SK-N-SH treated with all-trans-retinoic acid at 6 μM for 48 hours (cell line): Measurements from ENCODE around the gene PYGL.

ENCODE experiments used
- ATAC-seq: fragments of 200-7000 bp; cut with Tn5 transposase; 3 replicates; pipeline ENCODE4 v1.9.1; 2020; ENCODE audit warnings: mild to moderate bottlenecking, moderate library complexity
- ARNTL ChIP-seq: fragments of 450-650 bp; formaldehyde crosslinking; IDR thresholded peaks from 2 replicates; pipeline ENCODE4 v1.5.0; 2020; ENCODE audit warnings: low read depth, mild to moderate bottlenecking, moderate library complexity, borderline replicate concordance
- BACH2 ChIP-seq: fragments of 250-450 bp; sonication (Bioruptor Pico); IDR thresholded peaks from 2 replicates; pipeline ENCODE4 v1.9.0; 2021; ENCODE audit warnings: mild to moderate bottlenecking, borderline replicate concordance
- CSDC2 ChIP-seq: fragments of 250-450 bp; sonication (Bioruptor Pico); IDR thresholded peaks from 2 replicates; pipeline ENCODE4 v1.5.0; 2020; ENCODE audit warnings: mild to moderate bottlenecking, moderate library complexity
- CSRNP3 ChIP-seq: fragments of 250-450 bp; sonication (Bioruptor Pico); IDR thresholded peaks from 2 replicates; pipeline ENCODE4 v1.5.1; 2021; ENCODE audit warnings: mild to moderate bottlenecking, moderate library complexity
- ESRRG ChIP-seq: fragments of 250-450 bp; sonication (Bioruptor Pico); IDR thresholded peaks from 2 replicates; pipeline ENCODE4 v1.6.1; 2021; ENCODE audit warnings: mild to moderate bottlenecking
- ISL1 ChIP-seq: fragments of 250-450 bp; sonication (Bioruptor Pico); IDR thresholded peaks from 2 replicates; pipeline ENCODE4 v2.1.2; 2022; ENCODE audit warnings: mild to moderate bottlenecking, moderate library complexity
- OSR1 ChIP-seq: fragments of 250-450 bp; sonication (Bioruptor Pico); IDR thresholded peaks from 2 replicates; pipeline ENCODE4 v1.8.0; 2022; ENCODE audit warnings: moderate library complexity, mild to moderate bottlenecking, inconsistent platforms
- POU6F1 ChIP-seq: fragments of 250-450 bp; sonication (Bioruptor Pico); IDR thresholded peaks from 2 replicates; pipeline ENCODE4 v1.8.0; 2021; ENCODE audit warnings: low read depth, mild to moderate bottlenecking, moderate library complexity, borderline replicate concordance
- PPARA ChIP-seq: fragments of 250-450 bp; sonication (Bioruptor Pico); IDR thresholded peaks from 2 replicates; pipeline ENCODE4 v1.5.0; 2020; ENCODE audit warnings: mild to moderate bottlenecking, borderline replicate concordance
- RARB ChIP-seq: fragments of 250-450 bp; sonication (Bioruptor Pico); IDR thresholded peaks from 2 replicates; pipeline ENCODE4 v1.8.0; 2021; ENCODE audit warnings: mild to moderate bottlenecking, moderate library complexity
- TCF4 ChIP-seq: fragments of 250-450 bp; sonication (Bioruptor Pico); IDR thresholded peaks from 2 replicates; pipeline ENCODE4 v1.8.0; 2021; ENCODE audit warnings: mild to moderate bottlenecking, moderate library complexity, borderline replicate concordance
- TOX ChIP-seq: fragments of 250-450 bp; sonication (Bioruptor Pico); IDR thresholded peaks from 2 replicates; pipeline ENCODE4 v1.8.0; 2021; ENCODE audit warnings: mild to moderate bottlenecking, moderate library complexity, borderline replicate concordance
- TSHZ2 ChIP-seq: fragments of 250-450 bp; sonication (Bioruptor Pico); IDR thresholded peaks from 2 replicates; pipeline ENCODE4 v1.5.0; 2020; ENCODE audit warnings: mild to moderate bottlenecking, moderate library complexity
- ZFP3 ChIP-seq: fragments of 250-450 bp; sonication (Bioruptor Pico); IDR thresholded peaks from 2 replicates; pipeline ENCODE4 v1.5.0; 2020; ENCODE audit warnings: mild to moderate bottlenecking, moderate library complexity
- ZFP30 ChIP-seq: fragments of 450-650 bp; formaldehyde crosslinking; IDR thresholded peaks from 2 replicates; pipeline ENCODE4 v1.5.0; 2022; ENCODE audit warnings: mild to moderate bottlenecking, moderate library complexity
- ZNF565 ChIP-seq: fragments of 450-650 bp; formaldehyde crosslinking; conservative IDR thresholded peaks from 2 replicates; pipeline ENCODE4 v1.5.0; 2020; ENCODE audit warnings: low read depth, mild to moderate bottlenecking, moderate library complexity
- ZNF70 ChIP-seq: fragments of 450-650 bp; formaldehyde crosslinking; IDR thresholded peaks from 2 replicates; pipeline ENCODE4 v1.5.0; 2020; ENCODE audit warnings: mild to moderate bottlenecking, moderate library complexity
- ZNF8 ChIP-seq: fragments of 450-650 bp; formaldehyde crosslinking; IDR thresholded peaks from 2 replicates; pipeline ENCODE4 v1.5.0; 2020; ENCODE audit warnings: mild to moderate bottlenecking, moderate library complexity
- TF ChIP-seq, protein P1 (sequence below): fragments of 250-450 bp; sonication (Bioruptor Pico); IDR thresholded peaks from 2 replicates; pipeline ENCODE4 v1.5.1; 2020; ENCODE audit warnings: low read depth, mild to moderate bottlenecking, moderate library complexity

The PYGL gene

DNA sequence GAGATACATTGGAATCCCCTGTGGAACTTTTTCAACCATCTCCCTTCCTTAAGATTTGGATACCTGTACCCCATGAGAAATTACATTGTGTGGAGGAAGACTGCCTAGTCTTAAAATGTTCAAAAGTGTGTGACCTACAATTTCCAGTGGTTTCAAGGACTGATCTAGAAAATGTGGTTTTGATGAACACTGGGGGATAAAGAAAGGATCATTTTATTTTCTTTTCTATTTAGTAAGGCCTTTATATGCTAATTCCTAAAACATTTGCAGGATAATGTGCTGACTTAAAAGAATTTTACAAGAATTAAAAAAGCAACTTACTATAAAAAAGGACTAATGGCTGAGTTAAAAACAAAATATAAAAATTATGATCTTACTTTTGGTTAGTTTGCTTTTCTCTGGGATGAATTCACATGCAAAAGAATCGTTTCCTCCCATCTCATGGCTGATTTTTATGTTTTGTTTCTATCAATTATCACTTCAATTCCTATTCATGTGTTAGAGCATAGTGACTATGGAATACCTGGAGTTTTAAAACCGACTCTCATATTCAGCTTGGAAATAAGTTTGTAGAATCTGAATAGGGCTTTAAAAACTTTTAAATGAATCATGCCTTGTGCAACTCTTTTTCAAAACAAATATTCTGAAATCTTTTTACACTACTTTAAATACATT is 39.9 kb upstream of the PYGL start (continued):
- TF ChIP-seq TSHZ2 (CRISPR knock-in tag): no peak

DNA sequence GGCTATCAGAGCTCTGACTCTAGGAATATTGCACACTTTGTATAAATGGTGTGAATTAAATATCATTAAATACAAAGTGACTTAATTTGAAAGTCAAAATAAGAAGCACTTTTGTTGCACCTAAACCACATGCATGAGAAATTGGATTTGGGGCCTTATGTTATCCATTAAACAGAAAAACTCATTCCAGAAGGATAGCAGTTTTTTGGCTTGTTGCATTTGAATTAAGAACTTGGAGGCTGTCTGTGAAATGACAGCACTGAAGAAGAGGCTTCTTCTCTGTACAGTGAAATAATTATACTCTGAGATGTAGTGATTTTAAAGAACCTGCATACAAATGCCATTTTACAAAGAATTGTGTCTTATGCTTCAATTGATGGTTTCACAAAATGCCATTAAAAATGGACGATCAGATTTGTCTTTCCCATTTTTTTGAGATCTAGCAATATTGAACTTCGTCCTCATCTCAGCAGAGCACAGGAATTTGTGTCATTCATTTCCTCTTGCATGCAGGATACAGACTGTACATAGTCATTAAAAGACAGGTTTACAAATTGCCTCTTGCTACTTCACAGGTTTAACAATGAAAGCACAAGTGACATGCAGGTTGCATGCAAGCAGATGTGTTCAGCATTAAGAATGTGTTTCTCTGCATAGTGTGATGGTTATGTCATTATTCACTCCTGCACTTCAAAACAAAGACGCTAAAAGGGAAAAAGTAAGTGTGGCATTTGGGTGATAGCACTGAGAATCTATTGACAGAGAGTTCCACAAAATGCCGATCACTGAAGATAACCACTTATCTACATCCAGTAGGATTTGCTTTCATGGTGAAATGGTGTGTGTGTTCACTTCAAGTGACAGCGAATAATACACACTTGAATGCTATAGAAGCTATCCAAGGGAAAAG is 35.9 kb upstream of the PYGL start:
- no peak for ATAC-seq
- TF ChIP-seq ZNF565 (CRISPR knock-in tag) (no peak), OSR1 (CRISPR knock-in tag) (no peak), POU6F1 (CRISPR knock-in tag) (no peak), TSHZ2 (CRISPR knock-in tag) (no peak)

GRCh38 chr14:50978888-50979287 is 34.6 kb upstream of the PYGL start:
- ATAC-seq: no peak; the same call in 2 of the 3 replicates
- TF ChIP-seq ARNTL (CRISPR knock-in tag): no peak
- TF ChIP-seq TCF4 (CRISPR knock-in tag): no peak
- no peak for TF ChIP-seq BACH2 (CRISPR knock-in tag)
- no peak for TF ChIP-seq ZNF70 (CRISPR knock-in tag)
- no peak for TF ChIP-seq ZFP3 (CRISPR knock-in tag)
- no peak for TF ChIP-seq TOX (CRISPR knock-in tag)
- TF ChIP-seq, protein P1, sequence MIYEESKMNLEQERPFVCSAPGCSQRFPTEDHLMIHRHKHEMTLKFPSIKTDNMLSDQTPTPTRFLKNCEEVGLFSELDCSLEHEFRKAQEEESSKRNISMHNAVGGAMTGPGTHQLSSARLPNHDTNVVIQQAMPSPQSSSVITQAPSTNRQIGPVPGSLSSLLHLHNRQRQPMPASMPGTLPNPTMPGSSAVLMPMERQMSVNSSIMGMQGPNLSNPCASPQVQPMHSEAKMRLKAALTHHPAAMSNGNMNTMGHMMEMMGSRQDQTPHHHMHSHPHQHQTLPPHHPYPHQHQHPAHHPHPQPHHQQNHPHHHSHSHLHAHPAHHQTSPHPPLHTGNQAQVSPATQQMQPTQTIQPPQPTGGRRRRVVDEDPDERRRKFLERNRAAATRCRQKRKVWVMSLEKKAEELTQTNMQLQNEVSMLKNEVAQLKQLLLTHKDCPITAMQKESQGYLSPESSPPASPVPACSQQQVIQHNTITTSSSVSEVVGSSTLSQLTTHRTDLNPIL (CRISPR knock-in tag): no peak
- no peak for TF ChIP-seq CSRNP3 (CRISPR knock-in tag)
- TF ChIP-seq CSDC2 (CRISPR knock-in tag): no peak
- no peak for TF ChIP-seq ISL1 (CRISPR knock-in tag)
- TF ChIP-seq TSHZ2 (CRISPR knock-in tag): no peak
- no peak for TF ChIP-seq PPARA (CRISPR knock-in tag)
- TF ChIP-seq RARB (CRISPR knock-in tag): no peak
- TF ChIP-seq ZFP30 (CRISPR knock-in tag): no peak
- no peak for TF ChIP-seq ZNF8 (CRISPR knock-in tag)
- TF ChIP-seq ESRRG: no peak
